HG03432 (cell line): ENCODE data around the gene NDUFB10.
"Not testable (repeated sequence)": the region's sequence is repeated elsewhere in the genome, so short reads cannot be mapped to it uniquely, and the experiment has no call there.

ENCODE experiments used
- ATAC-seq: cut with Tn5 transposase; IDR thresholded peaks from one replicate; pipeline ENCODE4 v1.9.1; 2021; ENCODE audit warnings: mild to moderate bottlenecking, moderate library complexity; ENCODE audit not compliant: unreplicated experiment

Gene NDUFB10

DNA sequence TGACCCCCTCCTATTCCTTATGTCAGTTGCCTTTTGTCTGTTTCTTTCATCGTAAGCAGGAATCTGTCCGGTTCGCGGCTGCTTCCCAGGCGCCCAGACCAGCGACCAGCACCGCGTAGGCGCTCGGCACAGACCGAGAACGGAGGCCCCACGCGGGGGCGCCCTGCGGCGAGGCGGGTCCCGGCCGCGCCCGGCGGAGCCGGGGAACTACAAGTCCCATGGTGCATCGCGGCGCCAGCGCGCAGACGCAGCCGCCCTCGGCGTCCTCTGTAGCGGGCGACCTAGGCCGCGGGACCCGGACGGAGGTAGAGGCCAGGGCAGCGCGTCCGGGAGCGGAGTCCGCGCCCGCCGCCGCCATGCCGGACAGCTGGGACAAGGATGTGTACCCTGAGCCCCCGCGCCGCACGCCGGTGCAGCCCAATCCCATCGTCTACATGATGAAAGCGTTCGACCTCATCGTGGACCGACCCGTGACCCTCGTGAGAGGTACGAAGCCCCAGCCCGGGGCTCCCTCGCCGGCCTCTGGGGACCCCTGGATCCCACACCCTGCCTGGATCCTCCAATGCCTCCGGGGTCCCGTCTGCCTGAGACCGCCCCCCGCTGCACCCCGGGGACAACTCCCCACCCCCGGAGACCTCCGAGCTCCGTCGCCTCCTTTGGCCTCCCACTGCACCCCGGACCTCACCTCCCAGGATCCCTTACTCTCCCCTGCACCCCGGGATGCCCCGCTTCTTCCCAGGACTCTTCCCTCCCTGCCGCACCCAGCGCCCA lies at the start of gene NDUFB10:
Gene NDUFB10, plus strand, starts transcription at position 270 of the 771 bp plus-strand sequence. Its CDS starts 87 bp downstream, at position 357.
- peak; percentile 75 for ATAC-seq

GRCh38 chr16:1909561-1910231 lies 49.6 kb upstream of the NDUFB10 start:
- ATAC-seq: no peak

DNA sequence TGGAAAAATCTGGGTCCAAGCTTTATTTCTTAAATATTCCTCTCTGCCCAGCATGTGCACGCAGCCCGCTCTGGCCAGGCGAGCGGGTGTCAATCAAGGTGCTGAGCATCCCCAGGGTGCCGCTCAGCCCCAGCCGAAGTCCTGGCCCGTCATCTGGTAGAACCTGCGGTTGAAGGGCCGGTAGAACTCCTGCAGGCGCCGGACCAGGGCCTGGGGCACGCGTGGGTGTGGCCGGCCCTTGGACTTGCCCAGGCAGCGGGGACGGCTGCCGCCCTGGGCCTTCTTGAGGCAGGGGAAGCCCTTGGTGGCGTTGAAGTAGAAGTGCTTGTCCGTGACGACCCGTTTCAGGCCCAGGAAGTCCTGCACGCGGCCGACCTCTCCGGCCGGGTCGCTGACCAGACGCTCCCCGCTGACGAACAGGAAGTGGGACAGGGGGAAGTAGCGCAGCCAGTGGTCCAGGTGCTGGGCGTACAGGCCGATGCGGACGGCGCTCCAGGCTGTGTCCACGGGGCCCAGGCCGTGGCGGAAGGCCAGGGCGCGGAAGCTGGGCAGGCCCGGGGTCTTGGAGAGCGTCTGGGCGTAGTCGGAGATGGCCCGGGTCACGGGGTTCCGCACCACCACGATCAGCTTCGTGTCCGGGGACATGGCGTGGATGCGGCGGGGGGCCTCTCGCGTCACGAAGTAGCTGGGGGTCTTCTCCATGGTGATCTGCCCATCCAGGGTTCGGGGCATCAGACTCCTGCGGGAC lies 47.7 kb upstream of the NDUFB10 start:
- no peak for ATAC-seq

GRCh38 chr16:1912215-1912543 lies 47.2 kb upstream of the NDUFB10 start:
- no peak for ATAC-seq

DNA sequence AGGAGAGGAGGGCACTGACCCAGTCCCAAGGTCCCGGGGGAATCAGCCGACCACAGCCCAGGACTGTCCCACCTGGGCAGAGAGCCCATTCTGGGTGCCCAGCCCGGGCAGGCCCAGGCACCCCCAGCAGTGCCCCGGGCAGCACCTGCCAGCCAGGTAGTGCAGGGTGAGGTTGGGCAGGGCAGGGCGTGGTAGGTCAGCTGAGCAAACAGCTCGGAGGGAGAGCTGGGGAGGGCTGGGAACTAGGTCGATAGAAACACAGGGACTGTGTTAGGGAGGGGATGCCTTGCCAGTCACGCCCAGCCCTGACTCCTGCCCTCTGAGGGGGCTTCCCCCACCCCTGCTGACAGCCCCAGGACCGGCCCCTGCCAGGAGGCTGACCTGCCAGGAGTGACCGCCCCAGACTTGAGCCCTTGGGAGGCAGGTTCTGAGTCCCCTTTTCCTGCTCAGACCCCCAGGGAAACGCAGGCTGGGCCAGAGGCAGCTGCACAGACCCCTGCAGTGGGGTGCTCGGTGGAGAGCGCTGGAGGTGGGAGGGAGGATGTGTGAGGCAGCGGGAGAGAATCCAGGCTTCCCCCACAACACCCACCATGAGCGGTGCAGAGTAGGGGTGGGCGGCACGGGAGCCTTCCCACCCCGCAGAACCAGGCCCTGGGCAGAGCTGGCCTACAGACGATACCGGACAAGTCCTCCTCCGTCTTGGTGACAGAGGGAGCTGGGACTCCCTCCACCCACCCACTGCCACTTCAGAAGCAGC lies 45.8 kb upstream of the NDUFB10 start:
- no peak for ATAC-seq

DNA sequence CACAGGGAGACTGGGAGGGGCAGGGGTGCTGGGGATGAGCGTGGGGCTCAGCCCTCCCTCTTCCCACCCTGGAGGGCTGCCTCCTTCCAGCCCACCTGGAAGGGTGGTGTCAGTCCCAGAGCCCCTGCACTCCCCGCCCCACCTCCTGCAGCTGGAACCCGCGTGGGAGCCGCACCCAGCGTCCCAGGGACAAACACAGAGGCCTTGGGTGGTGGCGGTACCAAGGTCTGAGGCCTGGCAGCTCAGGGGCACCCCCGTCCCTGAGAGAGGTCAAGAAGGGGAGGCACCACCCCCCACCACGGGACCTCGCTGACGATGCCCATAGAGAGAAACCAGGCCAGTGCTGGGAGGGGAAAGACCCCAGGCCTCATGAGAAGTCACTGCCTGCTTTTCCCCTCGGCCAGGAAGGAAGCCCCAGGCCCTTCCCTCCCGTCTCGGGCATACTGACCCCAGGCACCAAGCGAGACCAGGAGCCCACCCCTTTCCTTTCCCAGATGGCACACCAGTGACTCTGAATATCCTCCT lies 45.2 kb upstream of the NDUFB10 start:
- no peak for ATAC-seq

DNA sequence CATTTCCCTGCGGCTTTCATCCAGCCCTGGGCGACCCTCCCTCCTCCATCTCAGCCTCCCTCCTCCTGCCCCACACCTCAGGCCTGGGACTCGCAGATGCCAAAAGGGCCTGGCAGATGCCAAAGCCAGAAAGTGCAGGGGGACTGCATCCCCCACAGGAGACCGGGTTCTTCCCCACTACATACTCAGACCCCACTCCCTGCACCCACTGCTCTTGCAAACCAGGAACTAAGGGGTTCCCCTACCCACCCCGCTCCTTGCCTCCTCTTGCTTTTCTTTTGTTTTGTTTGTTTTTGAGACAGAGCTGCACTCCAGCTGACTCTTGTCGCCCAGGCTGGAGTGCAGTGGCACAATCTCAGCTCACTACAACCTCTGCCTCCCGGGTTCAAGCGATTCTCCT lies 44.4 kb upstream of the NDUFB10 start:
- ATAC-seq: no peak

GRCh38 chr16:1915732-1916639 lies 43.4 kb upstream of the NDUFB10 start:
- ATAC-seq: no peak

GRCh38 chr16:1916640-1916990 lies 42.7 kb upstream of the NDUFB10 start:
- ATAC-seq: no peak

DNA sequence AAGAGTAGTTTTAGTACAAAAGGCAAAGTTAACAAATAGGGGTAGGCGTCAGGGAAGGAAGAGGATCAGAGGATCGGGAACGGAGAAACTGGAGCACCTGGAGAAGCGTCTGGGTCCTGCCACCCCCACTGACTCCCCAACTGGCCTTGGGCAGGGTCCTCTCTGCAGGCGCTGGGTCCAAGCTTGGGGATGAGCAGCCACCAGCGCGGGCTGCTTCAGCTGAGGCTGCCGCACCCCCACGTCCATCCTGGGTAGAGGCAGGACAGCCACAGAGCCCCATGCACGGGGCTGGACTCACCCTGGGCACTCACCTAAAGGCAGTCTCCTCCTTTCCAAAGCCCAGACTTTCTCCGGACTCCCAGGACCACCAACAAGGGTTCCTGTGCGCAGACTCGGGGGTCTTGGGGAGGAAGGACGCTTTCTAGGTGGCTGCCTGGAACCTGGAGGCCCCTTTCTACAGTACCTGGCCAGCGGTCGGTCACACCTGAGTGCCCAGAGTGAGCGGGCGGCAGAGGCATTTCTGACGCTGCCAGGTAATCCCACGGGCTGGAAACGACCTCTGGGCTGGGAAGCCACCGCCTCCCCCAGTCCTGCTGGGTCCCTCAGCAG lies 42.2 kb upstream of the NDUFB10 start:
- ATAC-seq: no peak

- ATAC-seq: no peak
Observed at GRCh38 chr16:1917665-1918350, 41.5 kb upstream of the NDUFB10 start.

- no peak for ATAC-seq
Observed at GRCh38 chr16:1918351-1919326, 40.7 kb upstream of the NDUFB10 start, which contains the start of gene HS3ST6. Gene HS3ST6 (minus strand): TSS chr16:1918415. CDS start chr16:1918323, 92 bp downstream.

DNA sequence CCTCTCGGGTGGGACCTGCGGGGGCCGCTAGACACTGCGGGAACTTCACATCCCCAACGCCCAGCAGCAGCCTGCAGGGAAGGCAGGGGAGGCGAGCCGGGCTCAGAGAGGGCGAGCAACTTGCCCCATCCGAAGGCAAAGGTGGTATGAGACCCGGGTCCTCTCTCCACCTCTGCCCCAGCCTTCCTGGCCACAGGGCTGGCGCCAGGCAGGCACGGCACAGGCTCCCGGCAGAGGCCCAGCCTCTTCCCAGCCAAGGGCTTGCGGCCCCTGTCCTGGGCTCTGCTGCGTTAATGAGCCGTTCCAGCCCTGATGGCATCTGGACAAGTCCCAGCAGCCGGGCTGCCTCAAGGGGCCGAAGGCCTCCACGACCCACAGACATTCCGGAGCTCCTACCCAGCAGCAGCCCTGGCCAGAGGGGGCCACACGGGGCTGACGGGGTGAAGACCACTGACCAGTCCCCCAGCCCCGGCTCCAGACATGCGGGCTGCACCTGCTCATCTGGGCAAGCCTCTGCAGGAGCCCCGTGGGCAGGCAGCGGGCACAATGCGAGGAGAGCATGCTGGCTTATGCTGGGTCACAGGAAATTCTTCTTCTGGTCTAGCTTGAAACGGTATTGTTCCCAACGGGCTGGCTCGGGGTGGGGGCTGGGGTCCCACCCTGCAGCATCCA lies 39.9 kb upstream of the NDUFB10 start:
- ATAC-seq: no peak

DNA sequence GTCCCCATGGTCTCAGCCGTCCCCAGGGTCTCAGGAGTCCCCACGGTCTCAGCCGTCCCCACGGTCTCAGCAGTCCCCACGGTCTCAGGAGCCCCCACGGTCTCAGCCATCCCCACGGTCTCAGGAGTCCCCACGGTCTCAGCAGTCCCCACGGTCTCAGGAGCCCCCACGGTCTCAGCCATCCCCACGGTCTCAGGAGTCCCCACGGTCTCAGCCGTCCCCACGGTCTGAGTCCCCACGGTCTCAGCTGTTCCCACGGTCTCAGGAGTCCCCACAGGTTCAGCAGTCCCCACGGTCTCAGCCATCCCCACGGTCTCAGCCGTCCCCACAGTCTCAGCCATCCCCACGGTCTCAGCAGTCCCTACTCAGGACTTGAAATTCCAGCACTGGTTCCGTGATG lies 39.2 kb upstream of the NDUFB10 start:
- ATAC-seq: not testable (repeated sequence)

DNA sequence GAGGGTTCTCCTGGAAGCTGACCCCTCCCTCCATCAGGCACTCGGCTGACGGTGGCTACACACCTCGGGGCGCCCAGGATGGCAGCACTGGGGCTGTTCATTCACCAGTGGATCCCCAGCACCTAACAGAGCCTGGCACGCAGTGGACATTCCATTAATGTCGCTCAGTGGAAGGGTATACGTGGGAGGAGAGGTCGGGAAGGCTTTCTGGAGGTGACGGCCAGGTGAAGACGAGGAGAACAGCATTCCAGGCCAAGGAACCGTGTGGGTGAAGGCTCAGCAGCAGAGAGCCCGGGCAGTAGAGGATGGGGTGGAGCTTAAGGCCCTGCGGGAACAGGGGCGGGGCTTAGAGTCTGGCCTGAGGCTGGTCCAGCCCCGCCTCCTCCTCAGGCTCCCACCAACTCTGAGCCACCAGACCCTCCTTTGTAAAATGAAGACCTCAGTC lies 38.6 kb upstream of the NDUFB10 start:
- ATAC-seq: no peak

DNA sequence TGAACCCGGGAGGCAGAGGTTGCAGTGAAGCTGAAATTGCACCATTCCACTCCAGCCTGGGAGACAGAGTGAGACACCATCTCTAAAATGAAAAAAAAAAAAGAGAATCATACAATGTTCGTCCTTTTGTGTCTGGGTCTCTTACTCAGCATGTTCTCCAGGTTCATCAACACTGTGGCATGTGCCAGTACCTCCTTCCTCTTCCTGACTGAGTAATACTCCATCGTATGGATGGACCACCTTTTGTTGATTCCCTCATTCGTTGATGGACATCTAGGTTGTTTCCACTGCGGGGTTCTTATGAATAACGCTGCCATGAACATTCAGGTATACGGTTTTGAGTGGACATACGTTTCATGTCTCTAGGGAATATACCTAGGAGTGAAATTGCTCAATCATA lies 37.0 kb upstream of the NDUFB10 start:
- ATAC-seq: no peak
